ENCODE results near the gene EYA4.

The EYA4 gene

GRCh38 chr6:133235221-133235620, 5.9 kb upstream of the EYA4 start:
- TF ChIP-seq POLR2A (IDR thresholded peaks at IDR 0.05; ENCODE audit: extremely low read depth, insufficient read length) (no peak), MYC (IDR thresholded peaks at IDR 0.05; ENCODE audit: low read depth, low read length) (no peak), CTCF (IDR thresholded peaks at IDR 0.05; ENCODE audit: low read depth, low read length) (no peak), MAX (IDR thresholded peaks at IDR 0.05; ENCODE audit: low read depth, low read length) (no peak)
- no peak overlapping the region for H3K4me3 ChIP-seq (ENCODE audit: low read depth, low read length)
- DNase-seq (ENCODE audit: low read depth): no peak

GRCh38 chr6:133236932-133237331, 4.2 kb upstream of the EYA4 start:
- no peak for TF ChIP-seq MAX (IDR thresholded peaks at IDR 0.05; ENCODE audit: low read depth, low read length)
- no peak for TF ChIP-seq MYC (IDR thresholded peaks at IDR 0.05; ENCODE audit: low read depth, low read length)
- no peak for TF ChIP-seq CTCF (IDR thresholded peaks at IDR 0.05; ENCODE audit: low read depth, low read length)
- TF ChIP-seq POLR2A (IDR thresholded peaks at IDR 0.05; ENCODE audit: extremely low read depth, insufficient read length): no peak
- DNase-seq (ENCODE audit: low read depth): no peak
- no peak overlapping the region for H3K4me3 ChIP-seq (ENCODE audit: low read depth, low read length)

GRCh38 chr6:133240511-133241085, 559 bp upstream of the EYA4 start:
- no peak for DNase-seq (ENCODE audit: low read depth)
- no peak for TF ChIP-seq MYC (IDR thresholded peaks at IDR 0.05; ENCODE audit: low read depth, low read length)
- no peak for TF ChIP-seq MAX (IDR thresholded peaks at IDR 0.05; ENCODE audit: low read depth, low read length)
- no peak for TF ChIP-seq CTCF (IDR thresholded peaks at IDR 0.05; ENCODE audit: low read depth, low read length)
- TF ChIP-seq POLR2A (IDR thresholded peaks at IDR 0.05; ENCODE audit: extremely low read depth, insufficient read length): no peak
- H3K4me3 ChIP-seq (ENCODE audit: low read depth, low read length): no peak overlapping the region

- no peak overlapping the region for H3K4me3 ChIP-seq (ENCODE audit: low read depth, low read length)
- TF ChIP-seq CTCF (IDR thresholded peaks at IDR 0.05; ENCODE audit: low read depth, low read length): no peak
- TF ChIP-seq MYC (IDR thresholded peaks at IDR 0.05; ENCODE audit: low read depth, low read length): no peak
- no peak for TF ChIP-seq MAX (IDR thresholded peaks at IDR 0.05; ENCODE audit: low read depth, low read length)
- TF ChIP-seq POLR2A (IDR thresholded peaks at IDR 0.05; ENCODE audit: extremely low read depth, insufficient read length): no peak
- no peak for DNase-seq (ENCODE audit: low read depth)
Measured at GRCh38 chr6:133241901-133242636, 912 bp downstream of the EYA4 start.

GRCh38 chr6:133242637-133243585, 1.8 kb downstream of the EYA4 start:
- DNase-seq (ENCODE audit: low read depth): no peak

More at GRCh38 chr6:133242637-133243585, 1.8 kb downstream of the EYA4 start:
- no peak overlapping the region for H3K4me3 ChIP-seq (ENCODE audit: low read depth, low read length)
- TF ChIP-seq CTCF (IDR thresholded peaks at IDR 0.05; ENCODE audit: low read depth, low read length): no peak
- no peak for TF ChIP-seq POLR2A (IDR thresholded peaks at IDR 0.05; ENCODE audit: extremely low read depth, insufficient read length)
- TF ChIP-seq MAX (IDR thresholded peaks at IDR 0.05; ENCODE audit: low read depth, low read length): no peak
- no peak for TF ChIP-seq MYC (IDR thresholded peaks at IDR 0.05; ENCODE audit: low read depth, low read length)
